Right lobe of liver (tissue), 6 donors: ENCODE data around the gene ACACA. TPM values are rescaled to one million over a fixed set of nuclear protein-coding genes. Genes with fewer than 3 reads are reported as not detected.

ENCODE experiments used
- ATAC-seq, 4 donors: fragments of 200-7000 bp; cut with Tn5 transposase; one replicate each; pipeline ENCODE4 v1.9.1; 2020; ENCODE audit warnings: mild to moderate bottlenecking in 4 of 4, moderate library complexity in 4 of 4
- DNase-seq, 3 donors: peaks; one replicate each; pipeline ENCODE4 v3.0.0-alpha.2; 2020
- H3K27ac ChIP-seq, 3 donors: fragments of 200-600 bp; one replicate each; pipeline ENCODE4 v1.8.0; 2022
- H3K27me3 ChIP-seq, 2 donors: fragments of 200-600 bp; one replicate each; pipeline ENCODE4 v1.8.0; 2022
- H3K36me3 ChIP-seq, 4 donors: fragments of 200-600 bp; sonication (generic) in 1 of 4; one replicate each; pipeline versions ENCODE4 v1.5.1 to v1.8.0; 2017 to 2022; ENCODE audit warnings: control low read depth in 1 of 4
- H3K4me1 ChIP-seq, 4 donors: fragments of 200-600 bp; sonication (generic) in 1 of 4; one replicate each; pipeline versions ENCODE4 v1.5.1 to v1.8.0; 2017 to 2022; ENCODE audit warnings: control low read depth in 1 of 4
- H3K4me3 ChIP-seq, 3 donors: fragments of 200-600 bp; one replicate each; pipeline ENCODE4 v1.8.0; 2022
- H3K9me3 ChIP-seq, 4 donors: fragments of 200-600 bp; sonication (generic) in 1 of 4; one replicate each; pipeline versions ENCODE4 v1.5.1 to v1.8.0; 2017 to 2022; ENCODE audit warnings: control low read depth in 1 of 4
- POLR2A ChIP-seq: fragments of 450-650 bp; IDR thresholded peaks from one replicate; pipeline ENCODE4 v1.6.1; 2017; ENCODE audit warnings: antibody characterized with exemption, mild to moderate bottlenecking
- WGBS: methylation state at CpG from one replicate; pipeline ENCODE4 v1.1.6; 2018; ENCODE audit warnings: low coverage, low lambda C conversion rate; ENCODE audit not compliant: insufficient coverage; ENCODE audit errors: missing lambda C conversion rate; 5-methylcytosine and 5-hydroxymethylcytosine counted together
- intact Hi-C, 2 donors: fragments of 100-400 bp; cut with DNase I; formaldehyde crosslinking; loops; one replicate each; pipeline versions ENCODE4 v1.11.2 to v1.14.1; 2022
- total RNA-seq, 6 experiments: library from RNA; depleted of rRNA in 2 of 6; stranded (reverse); fragments of >200 nt in 2 of 6; fragmentation: NEBNext Ultra II Directional in 3 of 6; extraction: Animal tissue kit (Norgen Biotek cat#: 25700) in 3 of 6; gene quantifications; one replicate each; pipeline versions ENCODE4 v1.1.0 to v1.2.4, GENCODE V29; 2016 to 2023
- TF ChIP-seq, protein P1 (sequence below), 4 donors: fragments of 200-600 bp in 3 of 4; fragments of 450-650 bp in 1 of 4; IDR thresholded peaks; one replicate each; pipeline versions ENCODE4 v1.5.1 to v1.8.0; 2016 to 2022; ENCODE audit warnings: antibody characterized with exemption in 4 of 4, mild to moderate bottlenecking in 2 of 4
- donor health status: DM: no; HTN: yes; CAD: no.
- donor health status: DM: no; HTN: no; CAD: no.
- donor health status: DM: no; HTN: no; CAD: no.
- donor health status: DM: no; HTN: yes; CAD: no.
- donor health status: DM: no; HTN: yes; CAD: no.

Gene ACACA
- total RNA-seq, 6 experiments from 2014 or later: 14.6 to 56.4 (median 27.1) TPM

DNA sequence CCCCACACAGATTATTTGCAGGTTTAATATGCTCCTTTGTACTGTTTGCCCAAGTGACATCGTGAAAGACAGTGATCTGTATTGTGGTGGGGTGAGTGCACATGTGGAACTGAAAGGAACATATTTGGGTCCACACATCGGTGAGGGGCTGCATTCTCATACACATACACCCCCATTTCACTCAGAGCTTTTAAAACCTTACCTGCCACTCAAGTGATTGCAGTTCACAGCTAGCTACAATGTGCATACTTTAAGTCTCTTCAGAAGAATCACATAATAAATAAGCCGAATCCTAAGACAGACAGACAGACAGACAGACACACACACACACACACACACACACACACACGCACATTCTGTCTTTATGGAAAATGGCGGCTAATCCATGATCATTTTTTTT, 355.3 kb downstream of the ACACA start:
- no peak for DNase-seq
- intact Hi-C loops: loop anchor here in 1 of 2 donors (10.0 kb wide), 1 partner anchor 417 kb away; no protein-coding TSS in a partner anchor
- 29% methylated on average over 4 of the region's 5 CpGs for WGBS

DNA sequence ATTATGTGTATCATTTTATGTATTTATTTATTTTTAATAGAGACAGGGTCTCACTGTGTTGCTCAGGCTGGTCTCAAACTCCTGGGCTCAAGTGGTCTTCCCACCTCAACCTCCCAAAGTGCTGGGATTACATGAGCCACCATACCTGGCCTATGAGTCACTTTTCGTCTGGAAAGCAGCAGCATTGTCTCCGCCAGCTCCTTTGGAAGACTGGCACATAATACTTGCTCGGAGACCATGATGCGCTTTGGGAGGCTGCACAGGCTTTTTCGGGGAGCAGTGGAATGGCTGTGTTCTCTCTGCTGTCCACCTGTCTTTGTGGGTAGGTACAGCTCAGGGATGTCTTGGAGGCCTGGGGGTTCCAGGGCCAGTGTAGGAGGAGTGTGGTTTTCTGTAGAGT, 355.7 kb downstream of the ACACA start:
- Histone ChIP-seq H3K4me1 (peaks cover 0 to 22% (median 8%) of the 10 kb centered on the region in 4 donors), H3K27me3 (no peaks in the 10 kb centered on the region), H3K36me3 (no peaks in the 10 kb centered on the region), H3K4me3 (no peak overlapping the region), H3K9me3 (no peaks in the 10 kb centered on the region), H3K27ac (no peak overlapping the region)
- TF ChIP-seq, protein P1, sequence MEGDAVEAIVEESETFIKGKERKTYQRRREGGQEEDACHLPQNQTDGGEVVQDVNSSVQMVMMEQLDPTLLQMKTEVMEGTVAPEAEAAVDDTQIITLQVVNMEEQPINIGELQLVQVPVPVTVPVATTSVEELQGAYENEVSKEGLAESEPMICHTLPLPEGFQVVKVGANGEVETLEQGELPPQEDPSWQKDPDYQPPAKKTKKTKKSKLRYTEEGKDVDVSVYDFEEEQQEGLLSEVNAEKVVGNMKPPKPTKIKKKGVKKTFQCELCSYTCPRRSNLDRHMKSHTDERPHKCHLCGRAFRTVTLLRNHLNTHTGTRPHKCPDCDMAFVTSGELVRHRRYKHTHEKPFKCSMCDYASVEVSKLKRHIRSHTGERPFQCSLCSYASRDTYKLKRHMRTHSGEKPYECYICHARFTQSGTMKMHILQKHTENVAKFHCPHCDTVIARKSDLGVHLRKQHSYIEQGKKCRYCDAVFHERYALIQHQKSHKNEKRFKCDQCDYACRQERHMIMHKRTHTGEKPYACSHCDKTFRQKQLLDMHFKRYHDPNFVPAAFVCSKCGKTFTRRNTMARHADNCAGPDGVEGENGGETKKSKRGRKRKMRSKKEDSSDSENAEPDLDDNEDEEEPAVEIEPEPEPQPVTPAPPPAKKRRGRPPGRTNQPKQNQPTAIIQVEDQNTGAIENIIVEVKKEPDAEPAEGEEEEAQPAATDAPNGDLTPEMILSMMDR (IDR thresholded peaks at IDR 0.05): no peak
- TF ChIP-seq POLR2A: no peak
- intact Hi-C loops: loop anchor here in 1 of 2 donors (10.0 kb wide), 1 partner anchor 416 kb away; no protein-coding TSS in a partner anchor
- no peak for DNase-seq
- 84% methylated on average over 4 of the region's 5 CpGs for WGBS
- no peak for ATAC-seq

More for the DNA sequence above, 355.3 kb downstream of the ACACA start:
- Histone ChIP-seq H3K4me1 (peaks cover 0 to 22% (median 8%) of the 10 kb centered on the region in 4 donors), H3K27ac (no peak overlapping the region), H3K4me3 (no peak overlapping the region), H3K27me3 (no peaks in the 10 kb centered on the region), H3K9me3 (no peaks in the 10 kb centered on the region), H3K36me3 (no peaks in the 10 kb centered on the region)
- TF ChIP-seq, protein P1 (IDR thresholded peaks at IDR 0.05): no peak
- TF ChIP-seq POLR2A: no peak
- peak; percentile 25 to 39 (median 36) for ATAC-seq

DNA sequence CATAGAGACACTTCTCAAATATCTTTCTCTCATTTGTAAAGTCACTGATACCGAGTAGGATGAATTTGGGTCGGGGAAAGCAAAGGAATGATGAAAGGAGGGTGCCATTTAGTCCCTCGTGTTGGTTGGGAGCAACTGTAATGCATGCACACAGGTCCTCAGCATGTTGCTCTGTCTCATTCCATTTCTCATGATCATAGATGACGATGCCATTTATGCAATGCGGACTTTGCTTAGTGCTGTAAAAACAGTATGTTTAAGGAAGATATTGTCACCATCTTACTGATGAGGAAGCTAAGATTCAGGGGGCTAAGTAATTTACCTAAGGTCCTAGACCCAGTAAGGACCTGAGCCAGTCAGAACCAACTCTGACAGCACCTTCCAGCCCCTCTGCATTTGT, 357.8 kb downstream of the ACACA start:
- H3K27me3 ChIP-seq: no peaks in the 10 kb centered on the region
- peaks cover 0 to 22% (median 8%) of the 10 kb centered on the region in 4 donors for H3K4me1 ChIP-seq
- no peak overlapping the region for H3K4me3 ChIP-seq
- no peak overlapping the region for H3K27ac ChIP-seq
- intact Hi-C loops: loop anchor here (10.0 kb wide), 1 partner anchor 104 kb away; the partner anchor contains the start of gene AATF (in 2 of the 2)
- ATAC-seq (no peak), DNase-seq (no peak)
- no peaks in the 10 kb centered on the region for H3K9me3 ChIP-seq
- H3K36me3 ChIP-seq: peaks cover 0 to 3% (median 0%) of the 10 kb centered on the region in 4 donors
- no peak for TF ChIP-seq POLR2A
- TF ChIP-seq, protein P1 (IDR thresholded peaks at IDR 0.05): no peak
- WGBS: 64% methylated on average over 4 of the region's 5 CpGs

DNA sequence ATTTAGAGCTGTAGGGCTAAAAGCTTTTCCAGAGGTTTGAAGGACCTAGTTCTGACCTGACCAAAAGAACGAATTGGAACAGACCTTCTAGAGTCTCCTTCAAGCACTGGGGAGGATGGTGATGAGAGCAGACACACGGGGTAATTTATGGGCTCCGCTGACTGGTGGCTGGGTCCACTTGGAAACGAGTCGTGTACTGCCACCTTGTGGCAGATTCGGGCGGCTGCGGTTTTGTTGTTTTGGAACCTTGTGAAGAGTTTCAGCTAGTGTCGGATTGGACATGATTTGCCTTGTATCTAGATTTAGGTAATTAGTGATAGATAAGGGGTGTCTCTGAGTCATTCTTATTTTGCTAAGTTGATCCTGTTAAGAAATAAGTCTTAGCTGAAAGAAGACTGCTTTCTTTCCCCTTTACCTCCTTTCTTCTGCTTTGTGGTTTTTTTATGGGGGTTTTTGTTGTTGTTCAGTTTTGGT, 359.0 kb downstream of the ACACA start:
- no peaks in the 10 kb centered on the region for H3K9me3 ChIP-seq
- DNase-seq (peak; percentile 75 to 81 (median 80)), ATAC-seq (peak; percentile 80 to 85 (median 83))
- H3K4me1 ChIP-seq: peaks cover 0 to 22% (median 8%) of the 10 kb centered on the region in 4 donors
- intact Hi-C loops: loop anchor here (10.0 kb wide), 1 partner anchor 103 kb away; the partner anchor contains the start of gene AATF (in 2 of the 2)
- TF ChIP-seq, protein P1 (IDR thresholded peaks at IDR 0.05): peak; percentile 81 to 90 (median 88)
- TF ChIP-seq POLR2A: no peak
- 5% methylated on average over 8 of the region's 9 CpGs for WGBS
- H3K27me3 ChIP-seq: no peaks in the 10 kb centered on the region
- H3K4me3 ChIP-seq: no peak overlapping the region
- no peak overlapping the region for H3K27ac ChIP-seq
- peaks cover 0 to 3% (median 0%) of the 10 kb centered on the region in 4 donors for H3K36me3 ChIP-seq
